ENCODE data around the gene WAC.

The WAC gene

GRCh38 chr10:28530751-28531150 is 2.2 kb upstream of the WAC start:
- DNase-seq (ENCODE audit: low spot score), result no peak

DNA sequence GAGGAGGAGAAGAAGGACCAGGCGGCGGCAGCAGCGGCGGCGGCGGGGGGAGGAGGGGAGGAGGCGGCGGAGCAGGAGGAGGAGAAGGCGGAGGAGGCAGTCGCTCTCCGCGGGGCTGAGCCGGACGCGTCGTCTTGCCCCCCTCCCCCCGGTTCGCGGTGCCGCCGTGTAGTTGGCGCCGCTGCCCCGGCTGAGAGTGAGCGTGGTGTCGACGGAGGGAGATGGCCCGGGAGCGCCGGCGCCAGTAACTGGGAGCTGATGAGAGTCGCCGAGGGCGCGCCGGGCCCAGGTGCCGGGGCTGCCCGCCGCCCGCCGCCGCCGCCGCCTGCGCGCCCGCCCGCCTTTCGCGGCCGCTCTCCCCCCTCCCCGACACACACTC is 257 bp downstream of the WAC start:
- DNase-seq (ENCODE audit: low spot score), result no peak

DNA sequence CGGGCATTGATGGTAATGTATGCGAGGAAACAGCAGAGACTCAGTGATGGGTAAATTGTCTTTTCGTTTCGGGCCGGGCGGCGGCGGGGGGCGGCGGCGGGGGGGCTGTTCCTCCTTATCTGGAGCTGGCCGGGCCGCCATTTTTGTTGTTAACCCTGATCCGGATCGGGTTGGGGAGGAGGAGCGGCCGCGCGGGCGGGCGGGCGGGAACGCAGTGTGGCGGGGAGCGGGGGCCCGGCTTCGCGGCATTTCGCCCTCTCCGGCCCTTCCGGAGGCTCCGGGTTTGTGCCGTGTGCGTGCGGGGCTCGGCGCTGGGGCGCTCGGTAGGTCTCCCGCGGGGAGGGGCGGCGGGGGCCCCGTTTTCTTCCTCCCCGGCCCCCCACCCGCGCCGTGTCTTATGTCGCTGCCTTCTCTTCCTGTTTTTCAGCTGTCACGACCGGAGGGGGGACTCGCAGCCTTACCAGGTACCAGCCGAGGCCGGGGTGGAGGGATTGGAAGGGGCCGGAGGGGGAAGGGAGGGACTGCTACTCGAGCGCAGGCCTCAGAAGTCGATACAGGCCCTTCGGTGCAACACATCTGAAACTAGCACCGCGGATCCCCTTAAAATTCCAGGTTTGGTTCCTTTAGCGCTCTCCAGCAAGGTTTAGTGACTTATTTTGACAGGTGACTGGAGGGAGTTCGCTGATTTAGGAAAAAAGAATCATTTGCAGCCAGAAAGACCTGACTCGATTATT is 820 bp downstream of the WAC start:
- peak; percentile 59 for DNase-seq (ENCODE audit: low spot score)

DNA sequence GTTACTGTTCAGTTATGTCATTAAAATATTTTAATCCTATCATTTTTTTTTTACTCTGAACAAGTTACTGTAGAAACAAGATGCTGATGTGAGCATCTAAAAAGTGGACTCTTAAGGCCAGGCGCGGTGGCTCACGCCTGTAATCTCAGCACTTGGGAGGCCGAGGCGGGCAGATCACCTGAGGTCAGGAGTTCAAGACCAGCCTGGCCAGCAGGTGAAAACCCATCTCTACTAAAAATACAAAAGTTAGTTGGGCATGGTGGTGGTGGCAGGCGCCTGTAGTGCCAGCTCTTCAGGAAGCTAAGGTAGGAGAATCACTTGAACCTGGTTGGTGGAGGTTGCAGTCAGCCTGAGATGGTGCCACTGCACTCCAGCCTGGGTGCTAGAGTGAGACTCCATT is 2.9 kb downstream of the WAC start:
- DNase-seq (ENCODE audit: low spot score), result no peak

- no peak for DNase-seq (ENCODE audit: low spot score)
Measured at GRCh38 chr10:28538595-28538994, 5.7 kb downstream of the WAC start.

DNA sequence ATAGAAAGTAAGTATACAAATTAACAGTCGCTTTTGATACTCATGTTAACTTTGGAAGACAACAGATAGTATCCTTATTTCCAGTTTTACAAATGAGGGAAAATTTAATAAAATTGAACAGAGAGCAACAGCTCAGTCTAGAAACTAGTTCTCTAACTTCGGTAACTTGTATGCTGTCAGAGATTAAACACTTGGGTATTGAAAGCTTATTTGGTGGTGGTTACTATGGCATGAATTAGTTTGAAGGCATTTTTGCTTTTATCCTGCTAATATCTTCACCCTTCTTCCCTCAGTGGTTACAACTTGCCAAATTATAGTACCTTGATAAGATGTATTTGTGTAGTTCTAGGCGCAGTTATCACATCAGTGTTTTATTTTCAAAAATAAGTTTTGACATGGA is 7.2 kb downstream of the WAC start:
- DNase-seq (ENCODE audit: low spot score), result no peak

DNA sequence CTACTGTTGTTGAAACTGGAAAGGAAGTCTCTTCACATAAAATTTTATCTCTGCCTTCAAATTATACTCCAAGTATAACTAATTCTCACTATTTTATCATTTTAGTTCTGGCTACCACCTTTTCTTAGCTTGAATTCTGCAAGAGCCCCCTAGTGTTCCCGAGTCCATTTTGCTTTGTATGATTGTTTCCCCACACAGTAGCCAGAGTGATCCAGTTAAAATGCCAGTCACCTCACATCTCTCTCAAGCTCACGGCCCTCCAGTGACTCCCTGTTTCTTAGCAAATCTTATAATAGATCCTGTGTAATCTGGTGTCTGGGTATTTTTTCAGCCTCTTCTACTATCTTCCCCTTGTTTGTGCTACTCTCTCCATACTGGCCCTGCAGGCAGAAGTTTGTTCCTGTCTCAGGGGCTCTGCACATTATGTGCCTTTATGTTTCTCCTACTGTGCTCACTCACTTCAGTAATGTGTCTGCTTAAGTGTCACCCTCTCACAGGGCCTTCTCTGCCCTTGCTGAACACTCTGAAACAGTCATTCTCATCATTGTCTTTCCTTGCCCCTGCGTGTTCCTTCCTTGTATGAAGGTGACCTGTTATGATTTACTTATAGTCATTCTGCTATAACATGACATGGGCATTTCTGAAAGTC is 8.9 kb downstream of the WAC start:
- DNase-seq (ENCODE audit: low spot score), result no peak

GRCh38 chr10:28542728-28543127 is 9.8 kb downstream of the WAC start:
- DNase-seq (ENCODE audit: low spot score), result no peak

DNA sequence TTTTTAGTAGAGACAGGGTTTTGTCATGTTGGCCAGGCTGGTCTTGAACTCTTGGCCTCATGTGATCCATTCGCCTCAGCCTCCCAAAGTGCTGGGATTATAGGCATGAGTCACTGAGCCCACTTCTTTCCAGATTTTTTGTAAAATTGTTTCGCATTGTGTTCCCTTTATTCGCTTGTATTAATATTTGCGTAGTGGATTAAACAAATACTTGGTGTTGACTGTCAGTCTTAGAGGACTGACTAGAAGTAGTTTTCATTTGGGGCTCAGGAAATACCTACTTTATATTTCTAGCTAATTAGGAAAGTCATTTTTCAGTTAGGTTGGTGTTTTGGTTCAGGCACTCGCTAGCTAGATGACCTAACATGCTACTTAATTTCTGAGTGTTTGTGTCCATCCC is 11.1 kb downstream of the WAC start:
- no peak for DNase-seq (ENCODE audit: low spot score)

DNA sequence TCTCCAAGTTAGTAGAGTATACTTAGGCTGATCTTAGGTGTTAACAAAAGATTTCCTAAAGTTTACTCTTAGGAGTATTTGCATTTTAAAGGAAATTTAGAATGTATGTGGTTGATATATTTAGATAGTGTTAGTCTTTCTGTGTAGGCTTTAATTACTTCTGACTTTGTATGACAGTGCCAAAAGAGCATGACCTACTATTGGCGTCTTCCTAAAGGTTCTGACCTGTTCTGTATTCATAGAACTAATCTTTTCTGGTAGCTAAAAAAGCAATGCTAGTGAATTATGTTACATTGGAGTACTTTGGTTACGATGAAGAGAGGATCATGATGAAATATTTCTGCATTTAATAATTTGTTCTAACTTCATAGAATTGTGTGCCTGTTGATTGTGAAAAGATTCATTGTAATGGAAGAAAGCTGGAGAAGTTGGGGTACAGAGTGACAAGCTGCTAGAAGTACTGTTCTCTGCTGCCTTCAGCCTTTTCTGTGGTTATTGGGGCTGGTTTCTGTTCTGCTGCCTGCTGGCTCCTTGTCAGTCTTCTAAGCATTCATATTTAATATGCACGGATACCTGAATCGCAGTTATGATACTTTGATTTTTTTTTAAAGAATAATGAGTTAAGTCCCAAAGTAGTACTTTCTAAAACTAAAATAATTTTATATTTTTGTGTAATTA is 13.2 kb downstream of the WAC start:
- no peak for DNase-seq (ENCODE audit: low spot score)

- no peak for DNase-seq (ENCODE audit: low spot score)
Measured at GRCh38 chr10:28548781-28549498, 16.0 kb downstream of the WAC start.

GRCh38 chr10:28551086-28551485 is 18.2 kb downstream of the WAC start:
- DNase-seq (ENCODE audit: low spot score), result no peak

- DNase-seq (ENCODE audit: low spot score), result no peak
Measured at GRCh38 chr10:28552775-28553174, 19.9 kb downstream of the WAC start.

- DNase-seq (ENCODE audit: low spot score), result no peak
Measured at GRCh38 chr10:28554009-28554408, 21.1 kb downstream of the WAC start.

DNA sequence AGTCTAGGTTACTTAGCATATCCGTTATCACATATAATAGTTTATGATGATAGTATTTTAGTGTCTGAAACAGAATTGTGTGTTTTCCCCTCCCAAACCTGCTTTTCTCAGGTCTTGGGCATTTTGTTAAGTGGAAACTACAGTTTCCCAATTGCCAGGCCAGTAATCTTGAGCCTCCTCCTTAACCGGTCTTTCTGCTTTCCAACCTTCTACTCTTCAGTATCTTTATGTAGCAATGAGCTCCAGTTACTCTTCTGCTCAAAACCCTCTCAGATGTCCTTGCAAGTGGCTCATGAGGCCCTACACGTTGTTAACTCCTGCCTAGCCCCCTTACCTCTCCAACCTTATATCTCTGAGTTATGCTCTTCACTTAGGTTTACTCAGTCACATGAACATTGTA is 22.0 kb downstream of the WAC start:
- DNase-seq (ENCODE audit: low spot score), result no peak

GRCh38 chr10:28555358-28555757 is 22.4 kb downstream of the WAC start:
- DNase-seq (ENCODE audit: low spot score), result no peak

GRCh38 chr10:28556142-28556541 is 23.2 kb downstream of the WAC start:
- no peak for DNase-seq (ENCODE audit: low spot score)

DNA sequence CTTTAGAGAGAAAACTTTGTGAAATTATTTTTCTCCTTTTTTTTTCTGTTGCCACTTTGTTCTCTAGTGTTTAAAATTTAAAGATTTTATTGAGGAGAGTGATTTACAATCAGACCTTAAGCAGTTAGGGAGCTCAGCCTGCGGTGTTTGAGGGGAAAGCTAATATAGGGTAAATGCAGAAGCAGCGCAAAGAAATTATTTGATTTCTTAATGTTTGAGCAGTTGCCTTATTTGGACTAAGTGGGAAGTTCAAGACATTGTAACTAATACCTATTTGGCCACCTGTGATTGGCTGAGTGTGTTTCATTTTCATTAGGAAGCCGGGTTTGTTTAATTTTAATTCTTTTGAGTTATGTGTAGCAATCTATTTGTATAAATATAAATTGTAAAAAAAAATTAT is 25.3 kb downstream of the WAC start:
- no peak for DNase-seq (ENCODE audit: low spot score)

DNA sequence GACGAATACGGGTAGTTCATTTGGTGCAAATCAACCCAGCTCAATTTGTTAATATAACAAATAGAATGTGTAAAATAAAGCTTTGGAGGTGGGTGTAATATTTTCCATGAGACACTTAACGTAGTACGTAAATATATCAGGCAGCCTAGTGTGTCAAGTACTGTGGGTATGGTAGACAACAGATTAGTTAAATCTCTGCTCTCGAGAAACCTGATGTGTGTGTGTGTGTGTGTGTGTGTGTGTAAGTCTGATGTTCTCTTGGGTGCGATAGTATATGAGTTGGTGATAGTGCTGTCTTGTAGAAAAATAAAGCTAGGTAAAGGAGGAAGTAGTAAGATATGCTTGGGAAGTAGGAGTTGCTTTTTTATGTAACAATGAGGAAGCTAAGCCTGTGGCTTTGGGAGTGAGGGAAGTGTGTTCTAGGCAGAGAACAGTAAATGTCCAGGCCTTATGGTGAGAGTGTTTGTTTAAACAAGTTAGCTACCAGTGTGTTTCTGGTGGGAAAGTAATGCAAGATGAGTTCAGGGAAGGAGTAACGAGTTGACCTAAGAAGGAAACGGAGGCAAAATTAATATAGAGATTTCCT is 26.1 kb downstream of the WAC start:
- DNase-seq (ENCODE audit: low spot score), result no peak

- peak; percentile 13 for DNase-seq (ENCODE audit: low spot score)
Measured at GRCh38 chr10:28559618-28560017, 26.7 kb downstream of the WAC start.

GRCh38 chr10:28560617-28561016 is 27.7 kb downstream of the WAC start:
- no peak for DNase-seq (ENCODE audit: low spot score)

GRCh38 chr10:28561531-28561930 is 28.6 kb downstream of the WAC start:
- peak; percentile 10 for DNase-seq (ENCODE audit: low spot score)

Data from iPS-NIHi11 (cell line).